GM18519 (cell line): ENCODE data around the gene PNPT1.

ENCODE experiments used
- ATAC-seq: cut with Tn5 transposase; IDR thresholded peaks from one replicate; pipeline ENCODE4 v1.9.1; 2021; ENCODE audit warnings: mild to moderate bottlenecking, moderate library complexity; ENCODE audit not compliant: unreplicated experiment, low FRiP score

Gene PNPT1

GRCh38 chr2:55672630-55673029 is 21.0 kb downstream of the PNPT1 start:
- no peak for ATAC-seq

- ATAC-seq, result no peak
Observed at GRCh38 chr2:55668956-55669355, 24.7 kb downstream of the PNPT1 start.

GRCh38 chr2:55653255-55653654 is 40.4 kb downstream of the PNPT1 start:
- ATAC-seq, result no peak

- no peak for ATAC-seq
Observed at GRCh38 chr2:55649211-55649610, 44.4 kb downstream of the PNPT1 start.

- ATAC-seq, result no peak
Observed at GRCh38 chr2:55636831-55637230, 56.8 kb downstream of the PNPT1 start.

- ATAC-seq, result no peak
Observed at GRCh38 chr2:55628931-55629330, 64.7 kb downstream of the PNPT1 start.

- no peak for ATAC-seq
Observed at GRCh38 chr2:55627915-55628314, 65.7 kb downstream of the PNPT1 start.

- no peak for ATAC-seq
Observed at GRCh38 chr2:55621802-55622201, 71.8 kb downstream of the PNPT1 start.

GRCh38 chr2:55620123-55620779 is 73.4 kb downstream of the PNPT1 start:
- no peak for ATAC-seq

GRCh38 chr2:55618275-55619055 is 75.2 kb downstream of the PNPT1 start:
- ATAC-seq, result peak; percentile 36

- no peak for ATAC-seq
Observed at GRCh38 chr2:55618025-55618274, 75.7 kb downstream of the PNPT1 start.

GRCh38 chr2:55617175-55618024 is 76.2 kb downstream of the PNPT1 start, which contains the start of gene PPP4R3B:
Gene PPP4R3B (minus strand): TSS chr2:55617622. CDS start chr2:55617285, 337 bp downstream.
- peak; percentile 74 for ATAC-seq

GRCh38 chr2:55616551-55617174 is 77.0 kb downstream of the PNPT1 start:
- no peak for ATAC-seq

GRCh38 chr2:55611997-55612396 is 81.6 kb downstream of the PNPT1 start:
- ATAC-seq, result no peak

GRCh38 chr2:55610954-55611743 is 82.5 kb downstream of the PNPT1 start:
- ATAC-seq, result no peak

GRCh38 chr2:55609938-55610578 is 83.6 kb downstream of the PNPT1 start:
- ATAC-seq, result no peak

- ATAC-seq, result no peak
Observed at GRCh38 chr2:55609193-55609794, 84.3 kb downstream of the PNPT1 start.

- ATAC-seq, result no peak
Observed at GRCh38 chr2:55607717-55608116, 85.9 kb downstream of the PNPT1 start.

GRCh38 chr2:55604027-55604565 is 89.5 kb downstream of the PNPT1 start:
- no peak for ATAC-seq
